Measurements from ENCODE around the gene SIVA1.

Gene SIVA1

GRCh38 chr14:104731320-104732294 is 21.3 kb upstream of the SIVA1 start:
- FAIRE-seq = no peak

GRCh38 chr14:104732355-104732804 is 20.6 kb upstream of the SIVA1 start:
- FAIRE-seq = no peak
- no peak for DNase-seq (ENCODE audit: insufficient read length, low spot score)
- TF ChIP-seq CTCF (IDR thresholded peaks at IDR 0.05; ENCODE audit: insufficient read depth, missing control alignments) = no peak

More at GRCh38 chr14:104731320-104732294, 21.3 kb upstream of the SIVA1 start:
- TF ChIP-seq CTCF (IDR thresholded peaks at IDR 0.05; ENCODE audit: insufficient read depth, missing control alignments) = peak; percentile 9
- DNase-seq (ENCODE audit: insufficient read length, low spot score) = no peak

GRCh38 chr14:104732931-104733681 is 19.8 kb upstream of the SIVA1 start:
- DNase-seq (ENCODE audit: insufficient read length, low spot score) (no peak), FAIRE-seq (no peak)
- TF ChIP-seq CTCF (IDR thresholded peaks at IDR 0.05; ENCODE audit: insufficient read depth, missing control alignments) = no peak

GRCh38 chr14:104734051-104734587 is 18.8 kb upstream of the SIVA1 start:
- DNase-seq (ENCODE audit: insufficient read length, low spot score) (no peak), FAIRE-seq (no peak)
- no peak for TF ChIP-seq CTCF (IDR thresholded peaks at IDR 0.05; ENCODE audit: insufficient read depth, missing control alignments)

- no peak for DNase-seq (ENCODE audit: insufficient read length, low spot score)
- no peak for FAIRE-seq
- TF ChIP-seq CTCF (IDR thresholded peaks at IDR 0.05; ENCODE audit: insufficient read depth, missing control alignments) = no peak
Measured at GRCh38 chr14:104734601-104734990, 18.4 kb upstream of the SIVA1 start.

GRCh38 chr14:104734991-104735779 is 17.8 kb upstream of the SIVA1 start:
- no peak for TF ChIP-seq CTCF (IDR thresholded peaks at IDR 0.05; ENCODE audit: insufficient read depth, missing control alignments)
- FAIRE-seq (no peak), DNase-seq (ENCODE audit: insufficient read length, low spot score) (no peak)
